Fibroblast of lung (primary cell): ENCODE measurements around the gene TRAM2.

Experiments used
- EZH2 ChIP-seq: IDR thresholded peaks from 2 replicates; pipeline ENCODE4 v1.5.1; 2012; ENCODE audit warnings: low read length, control low read depth, mild to moderate bottlenecking; ENCODE audit errors: missing control alignments
- TF ChIP-seq, protein P1 (sequence below), 2 donors: IDR thresholded peaks in 1 of 2; conservative IDR thresholded peaks in 1 of 2; 1 replicate in 1 of 2; 2 replicates in 1 of 2; pipeline ENCODE4 v1.5.1; 2011 to 2012; ENCODE audit warnings: low read length in 2 of 2, control low read depth in 1 of 2, inconsistent platforms in 1 of 2, low read depth in 1 of 2, mild to moderate bottlenecking in 1 of 2

- TF ChIP-seq EZH2 = no peak
- TF ChIP-seq, protein P1, sequence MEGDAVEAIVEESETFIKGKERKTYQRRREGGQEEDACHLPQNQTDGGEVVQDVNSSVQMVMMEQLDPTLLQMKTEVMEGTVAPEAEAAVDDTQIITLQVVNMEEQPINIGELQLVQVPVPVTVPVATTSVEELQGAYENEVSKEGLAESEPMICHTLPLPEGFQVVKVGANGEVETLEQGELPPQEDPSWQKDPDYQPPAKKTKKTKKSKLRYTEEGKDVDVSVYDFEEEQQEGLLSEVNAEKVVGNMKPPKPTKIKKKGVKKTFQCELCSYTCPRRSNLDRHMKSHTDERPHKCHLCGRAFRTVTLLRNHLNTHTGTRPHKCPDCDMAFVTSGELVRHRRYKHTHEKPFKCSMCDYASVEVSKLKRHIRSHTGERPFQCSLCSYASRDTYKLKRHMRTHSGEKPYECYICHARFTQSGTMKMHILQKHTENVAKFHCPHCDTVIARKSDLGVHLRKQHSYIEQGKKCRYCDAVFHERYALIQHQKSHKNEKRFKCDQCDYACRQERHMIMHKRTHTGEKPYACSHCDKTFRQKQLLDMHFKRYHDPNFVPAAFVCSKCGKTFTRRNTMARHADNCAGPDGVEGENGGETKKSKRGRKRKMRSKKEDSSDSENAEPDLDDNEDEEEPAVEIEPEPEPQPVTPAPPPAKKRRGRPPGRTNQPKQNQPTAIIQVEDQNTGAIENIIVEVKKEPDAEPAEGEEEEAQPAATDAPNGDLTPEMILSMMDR (conservative IDR thresholded peaks at IDR 0.05 in 1 of 2, IDR thresholded peaks at IDR 0.05 in 1 of 2; ENCODE audit: low read depth in 1 of 2, low read length in 2 of 2) = no peak
Observed at GRCh38 chr6:52537001-52537753, 39.7 kb downstream of the TRAM2 start.
